ENCODE measurements around the gene H1-8. TPM values are rescaled to one million over a fixed set of nuclear protein-coding genes. Genes with fewer than 3 reads are reported as not detected.

The H1-8 gene
- total RNA-seq, 4 donors from 2014 or later, result not detected

- no peaks in the 10 kb centered on the region for H3K36me3 ChIP-seq
- no peak for ATAC-seq
- no peak overlapping the region for H3K27ac ChIP-seq
- no peaks in the 10 kb centered on the region for H3K4me1 ChIP-seq
- intact Hi-C loops (cut with DNase I; ENCODE audit: low total_unique reads) (no loop called here), in situ Hi-C loops (cut with MboI; ENCODE audit: low sequenced_read_pairs in 4 of 4) (no loop called here)
- H3K27me3 ChIP-seq, result no peaks in the 10 kb centered on the region
- no peaks in the 10 kb centered on the region for H3K9me3 ChIP-seq
- no peak for TF ChIP-seq CTCF (IDR thresholded peaks at IDR 0.05 in 4 of 5, conservative IDR thresholded peaks at IDR 0.05 in 1 of 5)
- TF ChIP-seq POLR2A (IDR thresholded peaks at IDR 0.05), result no peak
- no peak for DNase-seq
- no peak overlapping the region for H3K4me3 ChIP-seq
Observed at GRCh38 chr3:129536374-129536667, 6.7 kb upstream of the H1-8 start.

- Histone ChIP-seq H3K4me1 (no peaks in the 10 kb centered on the region), H3K9me3 (no peaks in the 10 kb centered on the region), H3K27ac (no peak overlapping the region), H3K36me3 (no peaks in the 10 kb centered on the region), H3K4me3 (no peak overlapping the region), H3K27me3 (no peaks in the 10 kb centered on the region)
- in situ Hi-C loops (cut with MboI; ENCODE audit: low sequenced_read_pairs in 4 of 4) (no loop called here), intact Hi-C loops (cut with DNase I; ENCODE audit: low total_unique reads) (no loop called here)
- ATAC-seq (no peak), DNase-seq (no peak)
- TF ChIP-seq CTCF (IDR thresholded peaks at IDR 0.05 in 4 of 5, conservative IDR thresholded peaks at IDR 0.05 in 1 of 5), result no peak
- TF ChIP-seq POLR2A (IDR thresholded peaks at IDR 0.05), result no peak
Observed at GRCh38 chr3:129536804-129537203, 6.2 kb upstream of the H1-8 start.

- no peak for ATAC-seq
- Histone ChIP-seq H3K9me3 (no peaks in the 10 kb centered on the region), H3K4me3 (no peak overlapping the region), H3K27me3 (no peaks in the 10 kb centered on the region), H3K4me1 (no peaks in the 10 kb centered on the region), H3K27ac (no peak overlapping the region), H3K36me3 (no peaks in the 10 kb centered on the region)
- no peak for DNase-seq
- in situ Hi-C loops (cut with MboI; ENCODE audit: low sequenced_read_pairs in 4 of 4) (no loop called here), intact Hi-C loops (cut with DNase I; ENCODE audit: low total_unique reads) (no loop called here)
- no peak for TF ChIP-seq CTCF (IDR thresholded peaks at IDR 0.05 in 4 of 5, conservative IDR thresholded peaks at IDR 0.05 in 1 of 5)
- no peak for TF ChIP-seq POLR2A (IDR thresholded peaks at IDR 0.05)
Observed at GRCh38 chr3:129539206-129539605, 3.8 kb upstream of the H1-8 start.

GRCh38 chr3:129540776-129541516 is 2.0 kb upstream of the H1-8 start:
- Histone ChIP-seq H3K4me3 (no peak overlapping the region), H3K4me1 (no peaks in the 10 kb centered on the region), H3K9me3 (no peaks in the 10 kb centered on the region), H3K27me3 (no peaks in the 10 kb centered on the region), H3K36me3 (no peaks in the 10 kb centered on the region), H3K27ac (no peak overlapping the region)
- ATAC-seq (no peak), DNase-seq (no peak)
- no peak for TF ChIP-seq CTCF (IDR thresholded peaks at IDR 0.05 in 4 of 5, conservative IDR thresholded peaks at IDR 0.05 in 1 of 5)
- no peak for TF ChIP-seq POLR2A (IDR thresholded peaks at IDR 0.05)
- intact Hi-C loops (cut with DNase I; ENCODE audit: low total_unique reads), result no loop called here
- in situ Hi-C loops (cut with MboI; ENCODE audit: low sequenced_read_pairs in 4 of 4), result no loop called here

- intact Hi-C loops (cut with DNase I; ENCODE audit: low total_unique reads), result no loop called here
Observed at GRCh38 chr3:129542747-129543146, 228 bp upstream of the H1-8 start.

More at GRCh38 chr3:129542747-129543146, 228 bp upstream of the H1-8 start:
- no peaks in the 10 kb centered on the region for H3K27me3 ChIP-seq
- H3K9me3 ChIP-seq, result no peaks in the 10 kb centered on the region
- no peak for TF ChIP-seq CTCF (IDR thresholded peaks at IDR 0.05 in 4 of 5, conservative IDR thresholded peaks at IDR 0.05 in 1 of 5)
- TF ChIP-seq POLR2A (IDR thresholded peaks at IDR 0.05), result no peak
- H3K4me1 ChIP-seq, result no peaks in the 10 kb centered on the region
- ATAC-seq (no peak), DNase-seq (no peak)
- H3K27ac ChIP-seq, result no peak overlapping the region
- in situ Hi-C loops (cut with MboI; ENCODE audit: low sequenced_read_pairs in 4 of 4), result no loop called here
- H3K4me3 ChIP-seq, result no peak overlapping the region
- H3K36me3 ChIP-seq, result no peaks in the 10 kb centered on the region

Measured in gastrocnemius medialis (tissue), 4 donors.